Measurements from ENCODE around the gene PTPRU.

PTPRU gene

DNA sequence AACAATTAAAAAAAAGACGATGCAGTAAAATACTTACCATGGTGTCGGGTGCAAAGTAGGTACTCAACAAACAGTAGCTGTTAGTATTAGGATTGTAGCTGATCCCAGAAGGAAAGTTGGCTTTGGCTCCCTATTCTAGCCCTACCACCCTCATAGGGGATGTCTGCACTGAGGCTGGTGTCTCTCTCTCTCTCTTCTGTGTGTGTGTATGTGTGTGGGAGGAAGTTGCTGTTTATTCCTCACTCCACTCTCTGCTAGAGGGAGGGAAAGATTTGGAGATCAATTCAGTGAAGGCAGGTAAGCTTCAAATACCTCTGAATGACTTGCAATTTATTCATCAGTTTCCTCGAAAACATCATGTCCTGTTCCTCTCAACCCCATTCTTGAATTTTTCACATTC, 124.4 kb downstream of the PTPRU start:
- TF ChIP-seq, protein P1, sequence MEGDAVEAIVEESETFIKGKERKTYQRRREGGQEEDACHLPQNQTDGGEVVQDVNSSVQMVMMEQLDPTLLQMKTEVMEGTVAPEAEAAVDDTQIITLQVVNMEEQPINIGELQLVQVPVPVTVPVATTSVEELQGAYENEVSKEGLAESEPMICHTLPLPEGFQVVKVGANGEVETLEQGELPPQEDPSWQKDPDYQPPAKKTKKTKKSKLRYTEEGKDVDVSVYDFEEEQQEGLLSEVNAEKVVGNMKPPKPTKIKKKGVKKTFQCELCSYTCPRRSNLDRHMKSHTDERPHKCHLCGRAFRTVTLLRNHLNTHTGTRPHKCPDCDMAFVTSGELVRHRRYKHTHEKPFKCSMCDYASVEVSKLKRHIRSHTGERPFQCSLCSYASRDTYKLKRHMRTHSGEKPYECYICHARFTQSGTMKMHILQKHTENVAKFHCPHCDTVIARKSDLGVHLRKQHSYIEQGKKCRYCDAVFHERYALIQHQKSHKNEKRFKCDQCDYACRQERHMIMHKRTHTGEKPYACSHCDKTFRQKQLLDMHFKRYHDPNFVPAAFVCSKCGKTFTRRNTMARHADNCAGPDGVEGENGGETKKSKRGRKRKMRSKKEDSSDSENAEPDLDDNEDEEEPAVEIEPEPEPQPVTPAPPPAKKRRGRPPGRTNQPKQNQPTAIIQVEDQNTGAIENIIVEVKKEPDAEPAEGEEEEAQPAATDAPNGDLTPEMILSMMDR (conservative IDR thresholded peaks at IDR 0.05; ENCODE audit: low read length) = no peak
- no peak for TF ChIP-seq EZH2phosphoT487 (IDR thresholded peaks at IDR 0.05; ENCODE audit: borderline replicate concordance)
- Histone ChIP-seq H3K9ac (ENCODE audit: low read depth, low read length, poor library complexity, severe bottlenecking) (no peak overlapping the region), H2AFZ (ENCODE audit: low read length) (no peak overlapping the region), H3F3A (ENCODE audit: low read depth) (no peaks in the 10 kb centered on the region), H3K27me3 (ENCODE audit: insufficient read depth, low read length, poor library complexity, severe bottlenecking) (no peaks in the 10 kb centered on the region), H3K4me1 (ENCODE audit: insufficient read depth, low read length, poor library complexity, severe bottlenecking) (no peaks in the 10 kb centered on the region), H3K79me2 (ENCODE audit: insufficient read depth, low read length) (no peaks in the 10 kb centered on the region), H3K4me2 (ENCODE audit: low read depth, low read length, poor library complexity, severe bottlenecking) (no peak overlapping the region), H3K4me3 (ENCODE audit: low read length, poor library complexity, severe bottlenecking) (no peak overlapping the region), H4K20me1 (ENCODE audit: insufficient read depth, low read length, poor library complexity, severe bottlenecking) (no peaks in the 10 kb centered on the region), H3K9me3 (ENCODE audit: insufficient read depth, low read depth, low read length) (no peaks in the 10 kb centered on the region), H3K36me3 (ENCODE audit: insufficient read depth, low read length) (no peaks in the 10 kb centered on the region), H3K9me2 (replicated peaks; ENCODE audit: low read depth, low read length) (no peaks in the 10 kb centered on the region)

DNA sequence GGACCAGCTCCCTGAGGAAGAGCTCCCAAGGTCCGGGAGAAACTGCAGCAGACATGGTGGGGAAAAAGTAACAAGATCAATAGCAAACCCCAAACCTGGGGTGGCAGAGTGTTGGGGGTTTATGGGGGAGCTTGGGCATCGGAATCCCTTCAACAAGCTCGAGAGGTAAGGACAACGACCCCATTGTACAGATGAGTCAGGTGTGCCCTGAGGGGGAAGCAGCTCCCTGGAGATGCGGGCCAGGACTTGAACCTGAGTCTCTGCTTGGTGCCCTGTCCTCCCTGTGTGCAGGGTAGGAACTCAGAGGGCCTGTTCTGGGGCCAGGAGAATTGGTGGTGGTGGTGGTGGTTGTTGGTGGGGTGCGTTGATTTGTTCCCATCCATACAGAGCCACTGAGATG, 125.4 kb downstream of the PTPRU start:
- no peak overlapping the region for H3K9ac ChIP-seq (ENCODE audit: low read depth, low read length, poor library complexity, severe bottlenecking)
- no peaks in the 10 kb centered on the region for H3K79me2 ChIP-seq (ENCODE audit: insufficient read depth, low read length)
- H4K20me1 ChIP-seq (ENCODE audit: insufficient read depth, low read length, poor library complexity, severe bottlenecking) = no peaks in the 10 kb centered on the region
- H3F3A ChIP-seq (ENCODE audit: low read depth) = no peaks in the 10 kb centered on the region
- H3K9me2 ChIP-seq (replicated peaks; ENCODE audit: low read depth, low read length) = no peaks in the 10 kb centered on the region
- no peaks in the 10 kb centered on the region for H3K4me1 ChIP-seq (ENCODE audit: insufficient read depth, low read length, poor library complexity, severe bottlenecking)
- H3K9me3 ChIP-seq (ENCODE audit: insufficient read depth, low read depth, low read length) = no peaks in the 10 kb centered on the region
- no peak overlapping the region for H3K4me2 ChIP-seq (ENCODE audit: low read depth, low read length, poor library complexity, severe bottlenecking)
- no peak overlapping the region for H3K4me3 ChIP-seq (ENCODE audit: low read length, poor library complexity, severe bottlenecking)
- H3K27me3 ChIP-seq (ENCODE audit: insufficient read depth, low read length, poor library complexity, severe bottlenecking) = no peaks in the 10 kb centered on the region
- TF ChIP-seq, protein P1 (conservative IDR thresholded peaks at IDR 0.05; ENCODE audit: low read length) = no peak
- TF ChIP-seq EZH2phosphoT487 (IDR thresholded peaks at IDR 0.05; ENCODE audit: borderline replicate concordance) = no peak
- H3K36me3 ChIP-seq (ENCODE audit: insufficient read depth, low read length) = no peaks in the 10 kb centered on the region
- H2AFZ ChIP-seq (ENCODE audit: low read length) = no peak overlapping the region

DNA sequence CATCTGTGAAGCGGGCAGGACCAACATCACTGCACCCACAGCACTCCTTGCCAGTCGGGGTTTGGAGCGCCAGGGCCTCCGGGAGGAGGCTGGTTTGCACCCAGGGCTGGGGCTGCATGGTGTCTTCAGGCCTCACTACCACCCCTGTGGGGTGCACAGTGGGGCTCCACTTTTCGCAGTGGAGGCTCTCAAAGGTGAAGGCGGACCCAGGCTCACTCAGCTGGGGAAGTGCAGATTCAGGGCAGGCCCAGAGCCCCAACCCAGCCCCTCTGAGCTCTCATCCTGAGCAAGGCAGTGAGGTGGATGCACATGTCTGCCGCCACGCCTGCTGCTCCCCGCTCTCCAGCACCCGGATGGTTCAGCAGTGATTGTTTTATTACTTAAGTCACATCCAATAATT, 125.8 kb downstream of the PTPRU start:
- no peak overlapping the region for H3K4me3 ChIP-seq (ENCODE audit: low read length, poor library complexity, severe bottlenecking)
- no peaks in the 10 kb centered on the region for H3K9me3 ChIP-seq (ENCODE audit: insufficient read depth, low read depth, low read length)
- no peak overlapping the region for H2AFZ ChIP-seq (ENCODE audit: low read length)

More for the DNA sequence above, 125.8 kb downstream of the PTPRU start:
- Histone ChIP-seq H3K9me2 (replicated peaks; ENCODE audit: low read depth, low read length) (no peaks in the 10 kb centered on the region), H3K9ac (ENCODE audit: low read depth, low read length, poor library complexity, severe bottlenecking) (no peak overlapping the region), H3K79me2 (ENCODE audit: insufficient read depth, low read length) (no peaks in the 10 kb centered on the region), H3K36me3 (ENCODE audit: insufficient read depth, low read length) (no peaks in the 10 kb centered on the region), H3K4me1 (ENCODE audit: insufficient read depth, low read length, poor library complexity, severe bottlenecking) (no peaks in the 10 kb centered on the region), H4K20me1 (ENCODE audit: insufficient read depth, low read length, poor library complexity, severe bottlenecking) (no peaks in the 10 kb centered on the region), H3F3A (ENCODE audit: low read depth) (no peaks in the 10 kb centered on the region), H3K4me2 (ENCODE audit: low read depth, low read length, poor library complexity, severe bottlenecking) (no peak overlapping the region), H3K27me3 (ENCODE audit: insufficient read depth, low read length, poor library complexity, severe bottlenecking) (no peaks in the 10 kb centered on the region)
- TF ChIP-seq, protein P1 (conservative IDR thresholded peaks at IDR 0.05; ENCODE audit: low read length) = no peak
- no peak for TF ChIP-seq EZH2phosphoT487 (IDR thresholded peaks at IDR 0.05; ENCODE audit: borderline replicate concordance)

Measured in Loucy (cell line).